ENCODE results near the gene NR2E1.

NR2E1 gene

GRCh38 chr6:108171918-108172516, 6.2 kb downstream of the NR2E1 start:
- DNase-seq, result no peak

- no peak for DNase-seq
Measured at GRCh38 chr6:108174371-108175175, 8.8 kb downstream of the NR2E1 start.

- DNase-seq, result no peak
Measured at GRCh38 chr6:108175176-108175591, 9.4 kb downstream of the NR2E1 start.

GRCh38 chr6:108175592-108176279, 9.9 kb downstream of the NR2E1 start:
- DNase-seq, result no peak

GRCh38 chr6:108176281-108177089, 10.7 kb downstream of the NR2E1 start:
- no peak for DNase-seq

- DNase-seq, result no peak
Measured at GRCh38 chr6:108179741-108180140, 13.9 kb downstream of the NR2E1 start.

GRCh38 chr6:108180266-108180665, 14.4 kb downstream of the NR2E1 start:
- no peak for DNase-seq

GRCh38 chr6:108180776-108181175, 15.0 kb downstream of the NR2E1 start:
- no peak for DNase-seq

GRCh38 chr6:108186226-108186625, 20.4 kb downstream of the NR2E1 start:
- no peak for DNase-seq

- DNase-seq, result no peak
Measured at GRCh38 chr6:108187519-108187918, 21.7 kb downstream of the NR2E1 start.

- DNase-seq, result no peak
Measured at GRCh38 chr6:108193131-108193530, 27.3 kb downstream of the NR2E1 start.

GRCh38 chr6:108193835-108194234, 28.0 kb downstream of the NR2E1 start:
- DNase-seq, result no peak

- DNase-seq, result no peak
Measured at GRCh38 chr6:108194503-108194902, 28.7 kb downstream of the NR2E1 start.

- DNase-seq, result no peak
Measured at GRCh38 chr6:108195209-108195608, 29.4 kb downstream of the NR2E1 start.

- no peak for DNase-seq
Measured at GRCh38 chr6:108198761-108199498, 33.1 kb downstream of the NR2E1 start.

- DNase-seq, result no peak
Measured at GRCh38 chr6:108200186-108200585, 34.4 kb downstream of the NR2E1 start.

GRCh38 chr6:108200631-108201030, 34.8 kb downstream of the NR2E1 start:
- DNase-seq, result no peak

GRCh38 chr6:108203189-108204112, 37.6 kb downstream of the NR2E1 start:
- no peak for DNase-seq

GRCh38 chr6:108207013-108207412, 41.2 kb downstream of the NR2E1 start:
- DNase-seq, result no peak

- DNase-seq, result no peak
Measured at GRCh38 chr6:108209738-108210137, 43.9 kb downstream of the NR2E1 start.

- no peak for DNase-seq
Measured at GRCh38 chr6:108210556-108210955, 44.7 kb downstream of the NR2E1 start.
